ENCODE data around the gene RAB11FIP4. TPM values are rescaled to one million over a fixed set of nuclear protein-coding genes. Genes with fewer than 3 reads are reported as not detected.

RAB11FIP4 gene
- total and polyA plus RNA-seq, 9 donors = 1.8 to 16.5 (median 6.4) TPM

DNA sequence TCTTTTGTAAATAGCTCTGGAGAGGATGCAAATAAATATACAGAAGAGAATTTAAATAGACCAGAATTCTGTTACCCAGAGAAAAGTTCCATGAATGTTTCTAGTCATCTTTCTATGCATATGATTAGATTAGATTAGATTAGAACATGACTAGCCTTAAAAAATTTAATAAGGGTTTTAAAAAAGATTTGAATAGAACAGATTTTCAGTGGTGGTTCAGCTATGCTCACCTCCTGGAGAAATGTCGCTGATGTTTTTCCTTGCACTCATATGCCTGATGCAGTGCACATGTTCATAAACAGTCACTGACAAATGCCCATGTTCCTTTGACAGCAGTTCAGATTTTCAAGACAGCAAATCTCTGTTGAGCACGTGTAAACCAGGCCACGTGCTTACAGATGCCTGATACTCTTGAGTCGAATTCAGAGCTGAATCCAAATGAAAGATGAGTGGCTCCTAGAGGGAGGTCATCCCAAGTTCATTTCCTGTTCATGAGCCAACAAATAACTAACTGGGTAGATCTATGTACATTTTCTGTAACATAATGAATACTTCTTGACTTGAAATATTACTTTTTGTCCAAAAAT, 19.9 kb upstream of the RAB11FIP4 start:
- 38 to 54% (median 41%) methylated on average over 4 of the region's 4 CpGs for WGBS, 3 donors
- no peak overlapping the region for H3K4me3 ChIP-seq
- no peak for DNase-seq
- no peaks in the 10 kb centered on the region for H3K4me1 ChIP-seq (ENCODE audit: insufficient read depth)
- intact Hi-C loops (cut with DNase I) = no loop called here
- no peak for TF ChIP-seq CTCF (IDR thresholded peaks at IDR 0.05)
- TF ChIP-seq POLR2A (IDR thresholded peaks at IDR 0.05) = no peak
- no peak for TF ChIP-seq EP300 (IDR thresholded peaks at IDR 0.05)
- no peak overlapping the region for H3K27ac ChIP-seq
- no peaks in the 10 kb centered on the region for H3K9me3 ChIP-seq
- H3K27me3 ChIP-seq = no peaks in the 10 kb centered on the region
- H3K36me3 ChIP-seq = no peaks in the 10 kb centered on the region

DNA sequence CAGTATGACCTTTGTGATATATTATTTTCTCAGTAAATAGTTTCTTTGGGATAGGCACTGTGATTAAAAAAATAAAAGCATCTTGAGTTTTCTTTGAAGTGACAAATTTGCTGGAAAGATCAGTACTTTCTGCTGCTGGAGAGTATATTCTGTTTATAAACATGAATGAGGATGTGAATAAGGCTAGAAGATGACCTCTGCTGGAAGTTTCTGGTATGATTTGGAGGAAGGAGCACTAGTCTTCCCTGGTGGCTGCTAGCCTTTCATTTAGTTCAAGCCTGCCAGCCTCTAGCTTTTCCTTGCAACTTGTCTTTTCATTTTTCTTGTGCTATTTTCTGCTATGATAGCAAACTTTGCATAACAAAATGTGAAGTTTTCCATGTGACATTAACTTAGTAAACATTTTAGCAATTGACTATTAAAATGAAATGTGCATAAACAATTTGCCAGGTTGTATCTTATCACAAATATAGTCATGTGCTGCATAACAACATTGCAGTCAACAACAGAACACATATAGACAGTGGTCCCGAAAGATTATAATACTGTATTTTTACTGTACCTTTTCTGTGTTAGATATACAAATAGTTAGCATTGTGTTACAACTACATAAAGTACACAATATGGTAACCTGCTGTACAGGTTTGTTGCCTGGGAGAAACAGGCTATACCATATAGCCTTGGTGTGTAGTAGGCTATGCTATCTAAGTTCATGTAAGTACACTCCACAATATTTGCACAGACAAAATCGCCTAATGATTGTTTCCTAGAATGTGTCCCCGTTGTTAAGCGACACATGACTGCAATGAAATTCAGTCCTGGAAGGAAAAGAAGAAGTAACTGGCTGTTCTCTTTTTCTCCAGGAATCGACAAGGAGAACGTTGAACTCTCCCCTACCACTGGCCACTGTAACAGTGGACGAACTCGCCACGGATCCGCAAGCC, 18.1 kb upstream of the RAB11FIP4 start:
- 91 to 95% (median 94%) methylated on average over 10 of the region's 10 CpGs for WGBS, 3 donors
- intact Hi-C loops (cut with DNase I) = no loop called here
- Histone ChIP-seq H3K4me3 (no peak overlapping the region), H3K27me3 (no peaks in the 10 kb centered on the region), H3K9me3 (no peaks in the 10 kb centered on the region), H3K4me1 (ENCODE audit: insufficient read depth) (no peaks in the 10 kb centered on the region), H3K36me3 (no peaks in the 10 kb centered on the region), H3K27ac (no peak overlapping the region)
- no peak for TF ChIP-seq POLR2A (IDR thresholded peaks at IDR 0.05)
- TF ChIP-seq EP300 (IDR thresholded peaks at IDR 0.05) = no peak
- no peak for TF ChIP-seq CTCF (IDR thresholded peaks at IDR 0.05)
- DNase-seq = no peak

GRCh38 chr17:31374094-31374447, 17.4 kb upstream of the RAB11FIP4 start:
- no peak for DNase-seq
- TF ChIP-seq POLR2A (IDR thresholded peaks at IDR 0.05) (no peak), EP300 (IDR thresholded peaks at IDR 0.05) (no peak), CTCF (IDR thresholded peaks at IDR 0.05) (no peak)
- Histone ChIP-seq H3K4me3 (no peak overlapping the region), H3K27me3 (no peaks in the 10 kb centered on the region), H3K27ac (no peak overlapping the region), H3K9me3 (no peaks in the 10 kb centered on the region), H3K36me3 (no peaks in the 10 kb centered on the region), H3K4me1 (ENCODE audit: insufficient read depth) (no peaks in the 10 kb centered on the region)
- 63 to 79% (median 66%) methylated on average over 6 of the region's 6 CpGs for WGBS, 3 donors
- intact Hi-C loops (cut with DNase I) = no loop called here

DNA sequence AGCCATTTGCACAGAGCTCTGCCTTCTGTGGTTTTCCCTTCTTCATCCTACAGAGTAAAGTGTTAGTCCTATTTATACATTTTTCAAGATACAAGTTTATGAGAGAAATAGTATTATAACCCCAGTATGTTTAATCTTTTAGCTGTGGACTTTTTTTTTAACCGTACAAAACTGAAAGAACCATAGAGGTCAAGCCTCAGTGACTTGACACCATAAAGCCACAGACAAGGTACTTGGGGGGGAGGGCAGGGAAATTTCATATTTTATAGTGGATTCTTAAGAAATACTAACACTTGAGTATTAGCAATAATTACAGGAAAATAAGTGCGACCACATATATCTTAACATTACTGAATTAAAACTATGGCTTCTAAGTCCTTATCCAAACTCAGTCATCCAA, 17.0 kb upstream of the RAB11FIP4 start:
- H3K27me3 ChIP-seq = no peaks in the 10 kb centered on the region
- no peaks in the 10 kb centered on the region for H3K9me3 ChIP-seq
- intact Hi-C loops (cut with DNase I) = no loop called here
- TF ChIP-seq EP300 (IDR thresholded peaks at IDR 0.05) (no peak), POLR2A (IDR thresholded peaks at IDR 0.05) (no peak), CTCF (IDR thresholded peaks at IDR 0.05) (no peak)
- no peak for DNase-seq
- no peaks in the 10 kb centered on the region for H3K4me1 ChIP-seq (ENCODE audit: insufficient read depth)
- WGBS, 3 donors = 90 to 95% (median 90%) methylated on average over 2 of the region's 2 CpGs
- H3K36me3 ChIP-seq = no peaks in the 10 kb centered on the region
- H3K27ac ChIP-seq = no peak overlapping the region
- no peak overlapping the region for H3K4me3 ChIP-seq
